NB4 (cell line): ENCODE data around the gene LIME1.

Experiments used
- DNase-seq: peaks from one replicate; pipeline ENCODE4 v3.0.0; 2010; ENCODE audit warnings: low read depth
- H3K4me3 ChIP-seq: one replicate; pipeline ENCODE4 v1.5.1; 2011; ENCODE audit warnings: mild to moderate bottlenecking, low read depth, low read length, moderate library complexity
- CTCF ChIP-seq: IDR thresholded peaks from one replicate; pipeline ENCODE4 v1.5.1; 2012; ENCODE audit warnings: low read depth, low read length
- MYC ChIP-seq: IDR thresholded peaks from 2 replicates; pipeline ENCODE4 v1.6.1; 2011; ENCODE audit warnings: low read depth, low read length
- POLR2A ChIP-seq: IDR thresholded peaks from 2 replicates; pipeline ENCODE4 v1.6.1; 2011; ENCODE audit warnings: mild to moderate bottlenecking; ENCODE audit not compliant: insufficient read length; ENCODE audit errors: extremely low read depth
- TF ChIP-seq, protein P1 (sequence below): IDR thresholded peaks from 2 replicates; pipeline ENCODE4 v1.6.1; 2011; ENCODE audit warnings: low read depth, low read length

LIME1 gene

GRCh38 chr20:63697357-63697867 lies 39.1 kb upstream of the LIME1 start:
- no peak overlapping the region for H3K4me3 ChIP-seq
- DNase-seq: no peak
- TF ChIP-seq, protein P1, sequence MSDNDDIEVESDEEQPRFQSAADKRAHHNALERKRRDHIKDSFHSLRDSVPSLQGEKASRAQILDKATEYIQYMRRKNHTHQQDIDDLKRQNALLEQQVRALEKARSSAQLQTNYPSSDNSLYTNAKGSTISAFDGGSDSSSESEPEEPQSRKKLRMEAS: no peak
- TF ChIP-seq CTCF (no peak), POLR2A (no peak), MYC (no peak)

GRCh38 chr20:63697868-63698545 lies 38.5 kb upstream of the LIME1 start:
- no peak for DNase-seq
- TF ChIP-seq POLR2A: no peak
- TF ChIP-seq CTCF: no peak
- TF ChIP-seq MYC: no peak
- TF ChIP-seq, protein P1: no peak
- no peak overlapping the region for H3K4me3 ChIP-seq

DNA sequence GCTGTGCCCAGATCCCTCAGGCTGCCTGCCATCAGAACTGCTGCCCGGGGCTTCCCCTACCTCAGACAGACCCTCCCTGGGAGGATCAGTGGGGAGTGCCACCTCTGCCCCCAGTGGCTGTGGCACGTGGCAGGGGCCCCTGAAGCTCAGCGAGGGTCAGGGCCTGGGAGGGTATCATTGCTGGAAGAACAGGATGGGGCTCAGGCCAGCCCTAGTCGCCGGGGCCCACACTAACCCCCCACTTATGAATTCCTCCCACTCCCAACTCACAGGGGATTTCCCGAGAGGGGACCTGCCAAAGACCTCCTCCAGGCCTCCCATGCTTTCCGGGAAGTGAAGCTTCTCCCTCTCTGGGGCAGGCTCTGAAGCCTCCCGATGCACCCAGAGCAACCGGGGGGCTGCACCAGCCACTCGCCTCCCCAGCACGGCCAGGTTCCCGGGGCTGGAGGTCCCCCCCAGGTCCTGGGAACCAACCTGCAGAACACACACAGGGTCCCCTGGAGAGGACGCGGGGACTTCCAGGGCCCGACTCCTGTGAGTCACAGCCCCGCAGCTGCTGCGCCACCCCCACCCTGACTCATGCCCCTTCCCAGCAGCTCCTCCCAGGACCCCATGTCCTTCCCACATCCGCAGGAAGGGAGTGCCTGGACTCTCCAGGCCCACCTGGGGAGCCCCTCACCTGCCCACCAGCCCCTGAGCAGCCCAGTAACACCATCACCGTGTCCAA lies 37.6 kb upstream of the LIME1 start:
- TF ChIP-seq, protein P1: peak; percentile 43; the same call in 1 of the 2 replicates
- TF ChIP-seq POLR2A (peak; percentile 6), MYC (peak; percentile 63; the same call in 1 of the 2 replicates), CTCF (no peak)
- no peak overlapping the region for H3K4me3 ChIP-seq
- peak; percentile 87 for DNase-seq

DNA sequence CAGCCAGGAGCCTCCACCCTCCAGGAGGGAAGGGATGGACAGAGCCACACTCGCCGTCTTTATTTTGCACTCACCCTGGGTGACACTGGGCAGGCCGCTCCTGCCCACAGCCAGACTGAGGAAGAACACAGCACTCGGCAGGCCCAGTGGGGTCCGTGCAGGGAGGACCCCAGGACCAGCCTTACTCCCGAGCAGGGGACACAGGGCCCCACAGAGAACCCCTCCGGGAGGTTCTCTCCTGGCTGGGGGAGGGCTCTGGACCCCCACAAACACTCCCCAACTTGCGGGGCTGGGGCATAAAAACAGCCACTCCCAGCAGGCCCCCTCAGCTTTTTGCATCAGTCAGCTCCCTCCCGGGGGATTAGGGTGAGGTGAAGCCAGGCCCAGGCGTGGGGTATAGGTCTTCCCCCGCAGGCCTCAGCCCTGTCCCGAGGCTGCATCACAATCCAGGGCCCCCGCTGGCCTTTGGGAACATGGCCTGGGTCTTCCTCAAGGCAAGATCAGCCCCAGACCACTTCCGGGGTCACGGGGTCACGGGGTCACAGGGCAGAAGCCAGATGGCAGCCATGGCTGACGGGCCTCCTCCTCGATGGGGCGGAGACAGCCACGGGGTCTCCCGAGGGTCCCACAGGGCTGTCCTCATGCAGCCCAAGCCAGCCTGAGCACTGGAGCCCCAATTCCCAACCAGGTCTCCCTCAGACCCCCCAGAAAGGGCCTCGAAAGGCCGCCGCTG lies 36.8 kb upstream of the LIME1 start:
- H3K4me3 ChIP-seq: no peak overlapping the region
- TF ChIP-seq POLR2A (peak; percentile 4), MYC (no peak), CTCF (no peak)
- TF ChIP-seq, protein P1: no peak
- peak; percentile 76 for DNase-seq

DNA sequence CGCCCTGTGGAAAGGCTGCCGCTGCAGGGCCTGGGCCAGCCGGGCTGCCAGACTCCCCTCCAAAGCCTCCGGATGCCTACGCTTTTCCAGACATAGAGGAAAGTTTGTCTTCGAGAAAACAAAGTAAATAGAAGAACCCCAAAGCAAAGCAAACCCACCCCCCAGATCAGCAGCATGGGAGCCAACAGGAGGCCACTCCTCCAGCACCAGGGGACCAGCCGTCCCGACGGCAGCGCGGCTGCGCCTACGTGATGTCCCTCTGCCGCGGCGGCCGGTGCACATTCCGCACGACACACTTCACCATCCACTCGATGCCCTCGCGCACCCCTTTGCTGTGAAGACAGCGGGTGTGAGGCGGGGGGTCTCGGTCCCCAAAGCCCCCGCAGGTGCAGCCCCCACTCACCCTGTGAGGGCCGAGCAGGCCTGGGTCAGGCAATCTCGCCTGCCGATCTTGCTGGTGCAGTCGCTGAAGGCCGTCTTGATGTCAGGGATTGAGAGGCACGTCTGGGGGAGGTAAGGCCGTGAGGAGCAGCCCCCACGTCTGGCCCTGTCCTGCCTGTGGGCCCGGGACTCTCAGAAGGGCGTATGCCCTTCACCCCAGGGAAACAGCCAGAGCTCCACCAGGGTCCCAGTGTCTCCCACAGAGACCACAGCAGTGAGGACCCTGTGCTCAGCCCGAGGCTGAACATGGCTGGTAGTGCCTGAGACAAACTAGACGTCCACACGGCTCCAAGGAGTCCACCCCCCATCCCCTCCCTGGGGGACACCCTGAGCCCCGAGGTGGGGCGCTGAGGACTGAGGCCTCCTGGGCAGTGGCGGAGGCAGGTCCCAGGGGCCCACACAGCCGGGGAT lies 36.0 kb upstream of the LIME1 start:
- TF ChIP-seq CTCF (no peak), POLR2A (peak; percentile 14)
- TF ChIP-seq, protein P1: no peak
- no peak for DNase-seq
- H3K4me3 ChIP-seq: no peak overlapping the region
